ENCODE data around the gene GAREM1. TPM values are rescaled to one million over a fixed set of nuclear protein-coding genes. Genes with fewer than 3 reads are reported as not detected.

The GAREM1 gene
- total and polyA plus RNA-seq, 2 donors from 2014 or later: 7.0 to 47.0 TPM

- H3K9me3 ChIP-seq (ENCODE audit: control insufficient read depth in 2 of 3, insufficient read depth in 1 of 3, low read length in 3 of 3): no peaks in the 10 kb centered on the region
- no peaks in the 10 kb centered on the region for H3K27me3 ChIP-seq (ENCODE audit: control insufficient read depth, insufficient read depth, low read length)
- intact Hi-C loops (cut with DNase I): loop anchor here (10.0 kb wide), 1 partner anchor 206 kb away; no protein-coding TSS in a partner anchor
- H3K4me3 ChIP-seq (ENCODE audit: low read length in 3 of 3): peak overlapping the region; percentile 68 to 93 (median 92)
- peaks cover 0 to 8% (median 0%) of the 10 kb centered on the region in 3 donors for H3K4me1 ChIP-seq (ENCODE audit: control insufficient read depth in 2 of 3, insufficient read depth in 2 of 3, low read depth in 1 of 3, low read length in 3 of 3)
- no peaks in the 10 kb centered on the region for H3K36me3 ChIP-seq (ENCODE audit: control insufficient read depth in 2 of 3, insufficient read depth in 3 of 3, low read length in 3 of 3)
- no peak overlapping the region for H3K9ac ChIP-seq (ENCODE audit: low read length in 3 of 3)
- peak overlapping the region; percentile 79 to 82 for H3K27ac ChIP-seq (ENCODE audit: low read depth in 2 of 2, low read length in 2 of 2)
- FAIRE-seq (no peak), DNase-seq (peak in 1 of 5 donors; percentile 44)
- TF ChIP-seq CTCF (IDR thresholded peaks at IDR 0.05; ENCODE audit: borderline replicate concordance, extremely low read depth, insufficient read depth): no peak
Measured at GRCh38 chr18:32470460-32470713, 295 bp downstream of the GAREM1 start.

- intact Hi-C loops (cut with DNase I): loop anchor here (10.0 kb wide), 1 partner anchor 205 kb away; no protein-coding TSS in a partner anchor
- TF ChIP-seq CTCF (IDR thresholded peaks at IDR 0.05; ENCODE audit: borderline replicate concordance, extremely low read depth, insufficient read depth): no peak
- FAIRE-seq: no peak
- Histone ChIP-seq H3K36me3 (ENCODE audit: control insufficient read depth in 2 of 3, insufficient read depth in 3 of 3, low read length in 3 of 3) (no peaks in the 10 kb centered on the region), H3K4me1 (ENCODE audit: control insufficient read depth in 2 of 3, insufficient read depth in 2 of 3, low read depth in 1 of 3, low read length in 3 of 3) (peaks cover 0 to 8% (median 0%) of the 10 kb centered on the region in 3 donors), H3K27ac (ENCODE audit: low read depth in 2 of 2, low read length in 2 of 2) (peak overlapping the region; percentile 79 to 82), H3K9ac (ENCODE audit: low read length in 3 of 3) (peak overlapping the region; percentile 57 to 87 (median 77)), H3K4me3 (ENCODE audit: low read length in 3 of 3) (peak overlapping the region; percentile 68 to 93 (median 92)), H3K9me3 (ENCODE audit: control insufficient read depth in 2 of 3, insufficient read depth in 1 of 3, low read length in 3 of 3) (no peaks in the 10 kb centered on the region), H3K27me3 (ENCODE audit: control insufficient read depth, insufficient read depth, low read length) (no peaks in the 10 kb centered on the region)
- DNase-seq: peak; percentile 52 to 81 (median 75)
Measured at GRCh38 chr18:32469691-32470459, 807 bp downstream of the GAREM1 start.

GRCh38 chr18:32469190-32469651 is 1.5 kb downstream of the GAREM1 start:
- intact Hi-C loops (cut with DNase I): no loop called here
- TF ChIP-seq CTCF (IDR thresholded peaks at IDR 0.05; ENCODE audit: borderline replicate concordance, extremely low read depth, insufficient read depth): peak; percentile 2
- Histone ChIP-seq H3K27ac (ENCODE audit: low read depth in 2 of 2, low read length in 2 of 2) (peak overlapping the region; percentile 79 to 82), H3K9ac (ENCODE audit: low read length in 3 of 3) (peak overlapping the region; percentile 57 to 87 (median 77)), H3K9me3 (ENCODE audit: control insufficient read depth in 2 of 3, insufficient read depth in 1 of 3, low read length in 3 of 3) (no peaks in the 10 kb centered on the region), H3K4me1 (ENCODE audit: control insufficient read depth in 2 of 3, insufficient read depth in 2 of 3, low read depth in 1 of 3, low read length in 3 of 3) (peaks cover 0 to 8% (median 0%) of the 10 kb centered on the region in 3 donors), H3K36me3 (ENCODE audit: control insufficient read depth in 2 of 3, insufficient read depth in 3 of 3, low read length in 3 of 3) (no peaks in the 10 kb centered on the region), H3K4me3 (ENCODE audit: low read length in 3 of 3) (peak overlapping the region; percentile 68 to 93 (median 92)), H3K27me3 (ENCODE audit: control insufficient read depth, insufficient read depth, low read length) (no peaks in the 10 kb centered on the region)
- DNase-seq (peak; percentile 53 to 77 (median 56)), FAIRE-seq (no peak)

Measured in kidney (tissue), 14 donors.